GM23248 (cell line): ENCODE measurements around the gene FYB1.

Experiments
- EZH2 ChIP-seq: fragments of 200-600 bp; sonication (generic); IDR thresholded peaks from 2 replicates; pipeline ENCODE4 v1.6.1; 2018; ENCODE audit warnings: antibody characterized with exemption, mild to moderate bottlenecking; ENCODE audit not compliant: insufficient read depth, poor library complexity, severe bottlenecking
- EZH2phosphoT487 ChIP-seq: fragments of 200-600 bp; sonication (generic); IDR thresholded peaks from 2 replicates; pipeline ENCODE4 v1.6.1; 2018; ENCODE audit warnings: antibody characterized with exemption, moderate library complexity, mild to moderate bottlenecking, low read depth; ENCODE audit not compliant: insufficient read depth

DNA sequence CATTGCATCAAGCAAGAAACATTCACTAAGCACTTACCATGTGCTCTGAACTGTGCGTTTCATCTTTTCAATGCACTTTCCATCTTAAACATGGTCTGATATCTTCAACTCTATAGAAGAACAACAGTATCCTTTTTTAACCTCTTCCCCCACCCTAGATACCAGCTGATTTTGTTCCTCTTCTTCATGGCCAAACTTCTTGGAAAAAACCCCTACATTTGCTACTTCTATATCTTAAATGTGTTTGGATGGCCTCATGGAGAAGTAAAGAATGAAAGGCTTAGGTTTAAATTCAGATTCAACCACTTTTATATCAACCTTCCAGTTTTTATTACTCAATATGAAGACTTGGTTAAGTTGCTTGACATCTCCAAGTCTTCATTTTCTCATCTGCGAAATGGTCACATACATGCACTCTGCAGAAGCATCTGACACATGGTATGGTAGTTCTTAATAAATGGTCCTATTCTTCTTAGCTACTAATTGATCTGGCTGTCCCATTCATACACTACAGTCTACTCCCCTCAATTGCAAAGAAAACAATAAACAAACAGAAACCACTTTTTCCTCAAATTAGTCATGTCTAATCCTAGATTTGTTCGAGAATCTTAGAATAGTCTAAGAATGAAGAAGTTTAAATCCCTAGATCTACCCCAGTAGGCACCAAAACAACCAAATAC is 59.4 kb downstream of the FYB1 start:
- TF ChIP-seq EZH2phosphoT487 (no peak), EZH2 (no peak)
